PFSK-1 (cell line): ENCODE data around the gene CSRNP2.

ENCODE experiments used
- SIN3A ChIP-seq: IDR thresholded peaks from 2 replicates; pipeline ENCODE4 v1.6.1; 2012; ENCODE audit warnings: mild to moderate bottlenecking, low read length, moderate library complexity, borderline replicate concordance; ENCODE audit not compliant: insufficient read depth
- TAF1 ChIP-seq: IDR thresholded peaks from 2 replicates; pipeline ENCODE4 v1.6.1; 2012; ENCODE audit warnings: low read length, control low read depth, borderline replicate concordance; ENCODE audit not compliant: insufficient read depth

DNA sequence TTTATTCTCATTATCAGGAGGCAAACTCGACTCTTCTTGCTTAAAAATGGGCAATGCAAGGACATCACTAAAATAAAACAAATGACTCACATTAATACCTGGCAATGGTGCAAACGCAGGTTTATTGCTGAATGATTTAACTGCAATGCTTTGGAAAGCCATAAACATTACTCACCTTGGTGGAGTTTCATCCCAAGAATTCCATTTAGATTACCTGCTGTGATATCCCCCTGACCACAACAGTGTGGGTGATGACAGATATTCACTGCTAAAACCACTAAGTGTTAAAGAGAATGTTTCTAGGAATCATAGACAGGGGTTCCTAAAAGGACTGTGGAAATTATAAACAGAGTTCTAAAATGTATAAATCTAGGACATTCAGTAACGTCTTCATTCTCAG, 35.3 kb upstream of the CSRNP2 start:
- TF ChIP-seq SIN3A (no peak), TAF1 (no peak)
